Activated naive CD8-positive, alpha-beta T cell treated with anti-CD3 and anti-CD28 coated beads, Interleukin-2, amount 50 U/mL, for 16 hours (primary cell): Measurements from ENCODE around the gene TBR1.

Source experiments
- DNase-seq: peaks from one replicate; pipeline ENCODE4 v3.0.0-alpha.2; 2020; ENCODE audit warnings: low read depth, low spot score

TBR1 gene

GRCh38 chr2:161415987-161416707 is at the start of gene TBR1:
TBR1 (plus strand) TSS chr2:161416297; CDS start chr2:161416411, 114 bp downstream.
- DNase-seq: no peak

GRCh38 chr2:161367675-161368074 is 48.4 kb upstream of the TBR1 start:
- no peak for DNase-seq

GRCh38 chr2:161369311-161369710 is 46.8 kb upstream of the TBR1 start:
- DNase-seq: no peak

GRCh38 chr2:161370981-161371380 is 45.1 kb upstream of the TBR1 start:
- no peak for DNase-seq

GRCh38 chr2:161371869-161372268 is 44.2 kb upstream of the TBR1 start:
- DNase-seq: no peak

GRCh38 chr2:161373942-161374341 is 42.2 kb upstream of the TBR1 start:
- no peak for DNase-seq

- DNase-seq: no peak
Measured at GRCh38 chr2:161374446-161374845, 41.7 kb upstream of the TBR1 start.

GRCh38 chr2:161379740-161380139 is 36.4 kb upstream of the TBR1 start:
- DNase-seq: no peak

- no peak for DNase-seq
Measured at GRCh38 chr2:161381546-161381945, 34.6 kb upstream of the TBR1 start.

- DNase-seq: no peak
Measured at GRCh38 chr2:161382747-161383146, 33.4 kb upstream of the TBR1 start.

GRCh38 chr2:161384864-161385263 is 31.2 kb upstream of the TBR1 start:
- no peak for DNase-seq

GRCh38 chr2:161386228-161386824 is 29.8 kb upstream of the TBR1 start:
- no peak for DNase-seq

- no peak for DNase-seq
Measured at GRCh38 chr2:161388146-161388779, 27.8 kb upstream of the TBR1 start.

- no peak for DNase-seq
Measured at GRCh38 chr2:161391737-161392506, 24.2 kb upstream of the TBR1 start.

GRCh38 chr2:161400076-161400475 is 16.0 kb upstream of the TBR1 start:
- no peak for DNase-seq

- DNase-seq: no peak
Measured at GRCh38 chr2:161402297-161402696, 13.8 kb upstream of the TBR1 start.

- DNase-seq: no peak
Measured at GRCh38 chr2:161406316-161406715, 9.8 kb upstream of the TBR1 start.

- no peak for DNase-seq
Measured at GRCh38 chr2:161407597-161407996, 8.5 kb upstream of the TBR1 start.

- DNase-seq: no peak
Measured at GRCh38 chr2:161409308-161409907, 6.7 kb upstream of the TBR1 start.

GRCh38 chr2:161412346-161412745 is 3.8 kb upstream of the TBR1 start:
- no peak for DNase-seq
